Measurements from ENCODE around the gene HDAC2.
"Not testable (repeated sequence)": the region's sequence is repeated elsewhere in the genome, so short reads cannot be mapped to it uniquely, and the experiment has no call there.

Gene HDAC2

DNA sequence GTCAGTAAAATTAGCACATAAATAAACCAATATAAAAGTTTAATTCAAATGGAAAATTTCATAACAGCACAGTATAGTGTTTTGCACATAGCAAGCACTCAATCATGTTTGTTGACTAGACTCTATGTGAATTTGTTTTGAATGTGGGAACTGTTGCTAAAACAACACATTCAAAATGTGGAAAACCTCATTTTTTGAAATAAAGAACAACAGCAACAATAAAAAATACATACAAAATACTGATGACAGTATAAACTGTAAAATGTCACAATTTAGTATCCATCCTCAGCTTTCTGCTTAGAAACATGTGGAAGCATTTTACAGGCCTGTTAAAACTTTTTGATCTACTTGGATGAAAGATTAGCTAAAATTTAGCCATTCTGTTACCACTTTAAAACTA is 47.4 kb downstream of the HDAC2 start:
- no peak overlapping the region for H3K9ac ChIP-seq (ENCODE audit: low read depth in 1 of 2, low read length in 2 of 2)
- H3K4me3 ChIP-seq (ENCODE audit: low read length in 2 of 2) = no peak overlapping the region
- no peaks in the 10 kb centered on the region for H3K4me1 ChIP-seq (ENCODE audit: control insufficient read depth in 2 of 2, insufficient read depth in 2 of 2, low read length in 2 of 2)
- H3K9me3 ChIP-seq (ENCODE audit: control insufficient read depth in 2 of 2, low read length in 2 of 2) = no peaks in the 10 kb centered on the region
- H3K27ac ChIP-seq (ENCODE audit: low read depth in 2 of 2, low read length in 2 of 2) = no peak overlapping the region
- no peaks in the 10 kb centered on the region for H3K27me3 ChIP-seq (ENCODE audit: control insufficient read depth in 2 of 2, insufficient read depth in 2 of 2, low read length in 2 of 2)
- H3K36me3 ChIP-seq (ENCODE audit: control insufficient read depth in 2 of 2, insufficient read depth in 2 of 2, low read length in 2 of 2) = no peaks in the 10 kb centered on the region

- H3K9ac ChIP-seq (ENCODE audit: low read depth in 1 of 2, low read length in 2 of 2) = no peak overlapping the region
- H3K27me3 ChIP-seq (ENCODE audit: control insufficient read depth in 2 of 2, insufficient read depth in 2 of 2, low read length in 2 of 2) = no peaks in the 10 kb centered on the region
- H3K27ac ChIP-seq (ENCODE audit: low read depth in 2 of 2, low read length in 2 of 2) = no peak overlapping the region
- H3K36me3 ChIP-seq (ENCODE audit: control insufficient read depth in 2 of 2, insufficient read depth in 2 of 2, low read length in 2 of 2) = no peaks in the 10 kb centered on the region
- no peaks in the 10 kb centered on the region for H3K4me1 ChIP-seq (ENCODE audit: control insufficient read depth in 2 of 2, insufficient read depth in 2 of 2, low read length in 2 of 2)
- H3K4me3 ChIP-seq (ENCODE audit: low read length in 2 of 2) = no peak overlapping the region
- no peaks in the 10 kb centered on the region for H3K9me3 ChIP-seq (ENCODE audit: control insufficient read depth in 2 of 2, low read length in 2 of 2)
Observed at GRCh38 chr6:113921299-113921904, 49.5 kb downstream of the HDAC2 start.

DNA sequence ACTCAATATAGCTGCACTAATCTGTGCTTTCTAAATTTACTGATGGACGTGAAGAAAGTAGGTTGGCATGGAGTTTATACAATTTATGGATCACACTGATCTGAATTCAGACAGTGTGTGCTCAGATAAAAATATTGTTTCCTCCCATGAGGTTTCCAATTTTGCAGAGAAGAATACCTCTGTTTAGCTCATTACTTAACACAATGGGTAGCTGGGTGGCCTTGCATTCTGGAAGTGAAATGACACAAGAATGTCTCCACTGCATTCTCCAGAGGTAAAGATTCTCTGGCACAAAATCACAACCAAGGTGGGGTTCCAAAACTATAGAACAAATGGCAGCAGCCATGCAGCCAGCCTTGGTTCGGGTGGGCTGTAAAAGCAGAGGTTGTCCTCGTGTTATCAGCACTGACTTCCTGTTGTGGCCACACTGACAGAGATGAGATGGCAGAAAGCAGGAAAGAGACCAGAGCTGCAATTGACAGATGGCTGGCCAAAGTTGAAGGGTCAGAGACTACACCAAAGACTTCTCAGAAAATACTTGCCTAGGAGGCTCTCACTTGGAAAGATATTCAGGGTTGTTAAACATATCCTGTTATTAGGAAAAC is 50.2 kb downstream of the HDAC2 start:
- Histone ChIP-seq H3K9ac (ENCODE audit: low read depth in 1 of 2, low read length in 2 of 2) (no peak overlapping the region), H3K36me3 (ENCODE audit: control insufficient read depth in 2 of 2, insufficient read depth in 2 of 2, low read length in 2 of 2) (no peaks in the 10 kb centered on the region), H3K4me1 (ENCODE audit: control insufficient read depth in 2 of 2, insufficient read depth in 2 of 2, low read length in 2 of 2) (no peaks in the 10 kb centered on the region), H3K4me3 (ENCODE audit: low read length in 2 of 2) (no peak overlapping the region), H3K9me3 (ENCODE audit: control insufficient read depth in 2 of 2, low read length in 2 of 2) (peaks cover 0 to 2% of the 10 kb centered on the region in 2 donors), H3K27me3 (ENCODE audit: control insufficient read depth in 2 of 2, insufficient read depth in 2 of 2, low read length in 2 of 2) (no peaks in the 10 kb centered on the region), H3K27ac (ENCODE audit: low read depth in 2 of 2, low read length in 2 of 2) (no peak overlapping the region)

DNA sequence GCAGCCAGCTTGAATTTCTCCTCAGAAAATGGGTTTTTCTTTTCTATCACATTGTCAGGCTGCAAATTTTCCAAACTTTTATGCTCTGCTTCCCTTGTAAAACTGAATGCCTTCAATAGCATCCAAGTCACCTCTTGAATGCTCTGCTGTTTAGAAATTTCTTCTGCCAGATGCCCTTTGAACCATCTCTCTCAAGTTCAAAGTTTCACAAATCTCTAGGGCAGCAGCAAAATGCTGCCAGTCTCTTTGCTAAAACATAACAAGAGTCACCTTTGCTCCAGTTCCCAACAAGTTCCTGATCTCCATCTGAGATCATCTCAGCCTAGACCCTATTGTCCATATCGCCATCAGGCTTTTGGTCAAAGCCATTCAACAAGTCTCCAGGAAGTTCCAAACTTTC is 60.7 kb downstream of the HDAC2 start:
- H3K27me3 ChIP-seq (ENCODE audit: control insufficient read depth in 2 of 2, insufficient read depth in 2 of 2, low read length in 2 of 2); H3K4me3 ChIP-seq (ENCODE audit: low read length in 2 of 2); H3K36me3 ChIP-seq (ENCODE audit: control insufficient read depth in 2 of 2, insufficient read depth in 2 of 2, low read length in 2 of 2): not testable (repeated sequence)

DNA sequence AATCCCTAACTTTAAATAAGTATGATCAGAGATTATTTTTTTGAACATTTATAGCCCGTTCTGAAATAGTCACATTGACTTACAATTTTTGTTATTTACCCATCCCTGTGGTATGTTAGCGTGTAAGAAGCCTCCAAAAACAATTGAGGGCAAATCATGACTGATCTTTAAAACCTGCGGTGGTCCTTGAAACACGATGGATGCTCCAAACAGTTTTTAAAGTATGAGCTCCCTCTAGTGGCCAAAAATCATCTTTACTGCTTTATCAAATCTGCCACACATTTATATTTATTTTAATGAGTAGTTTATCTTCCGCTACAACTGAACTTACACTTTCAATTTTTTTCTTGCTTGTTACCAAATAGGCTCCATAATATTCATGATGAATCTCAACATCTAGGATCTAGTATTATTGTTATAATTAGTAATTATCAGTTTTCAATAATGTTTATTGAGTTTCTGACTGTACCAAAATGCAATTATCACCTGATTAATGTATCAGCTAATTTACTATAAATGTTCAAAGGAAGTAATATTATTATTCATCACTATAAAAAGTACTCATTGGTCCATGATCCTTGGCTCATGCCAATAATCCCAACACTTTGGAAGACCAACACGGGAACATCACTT is 61.6 kb downstream of the HDAC2 start:
- no peaks in the 10 kb centered on the region for H3K36me3 ChIP-seq (ENCODE audit: control insufficient read depth in 2 of 2, insufficient read depth in 2 of 2, low read length in 2 of 2)
- no peaks in the 10 kb centered on the region for H3K27me3 ChIP-seq (ENCODE audit: control insufficient read depth in 2 of 2, insufficient read depth in 2 of 2, low read length in 2 of 2)
- peaks cover 2% of the 10 kb centered on the region in 2 donors for H3K4me1 ChIP-seq (ENCODE audit: control insufficient read depth in 2 of 2, insufficient read depth in 2 of 2, low read length in 2 of 2)
- no peak overlapping the region for H3K9ac ChIP-seq (ENCODE audit: low read depth in 1 of 2, low read length in 2 of 2)
- no peaks in the 10 kb centered on the region for H3K9me3 ChIP-seq (ENCODE audit: control insufficient read depth in 2 of 2, low read length in 2 of 2)
- H3K4me3 ChIP-seq (ENCODE audit: low read length in 2 of 2) = no peak overlapping the region
- no peak overlapping the region for H3K27ac ChIP-seq (ENCODE audit: low read depth in 2 of 2, low read length in 2 of 2)

More for the DNA sequence above, 60.7 kb downstream of the HDAC2 start:
- H3K27ac ChIP-seq (ENCODE audit: low read depth in 2 of 2, low read length in 2 of 2); H3K9ac ChIP-seq (ENCODE audit: low read depth in 1 of 2, low read length in 2 of 2); H3K4me1 ChIP-seq (ENCODE audit: control insufficient read depth in 2 of 2, insufficient read depth in 2 of 2, low read length in 2 of 2); H3K9me3 ChIP-seq (ENCODE audit: control insufficient read depth in 2 of 2, low read length in 2 of 2): not testable (repeated sequence)

DNA sequence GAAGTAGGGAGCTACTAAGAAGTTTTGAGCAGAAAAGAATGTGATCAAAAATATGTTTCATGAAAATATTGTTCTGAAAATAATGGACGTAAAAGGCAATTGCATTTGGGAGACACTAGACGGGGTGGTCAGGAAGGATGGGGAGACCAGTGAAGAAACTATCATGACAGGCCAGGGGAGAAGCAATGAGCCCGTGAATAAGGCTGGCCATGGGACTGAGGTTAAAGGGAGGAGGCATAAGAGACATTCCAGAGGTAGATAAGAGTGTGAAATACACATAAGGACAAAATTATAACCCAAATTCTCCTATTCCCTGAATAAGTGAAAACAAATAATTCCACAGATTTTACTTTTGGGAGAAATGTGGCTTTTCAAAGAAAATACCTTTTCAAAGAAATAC is 62.1 kb downstream of the HDAC2 start:
- Histone ChIP-seq H3K9ac (ENCODE audit: low read depth in 1 of 2, low read length in 2 of 2) (no peak overlapping the region), H3K4me1 (ENCODE audit: control insufficient read depth in 2 of 2, insufficient read depth in 2 of 2, low read length in 2 of 2) (peaks cover 2 to 8% of the 10 kb centered on the region in 2 donors), H3K4me3 (ENCODE audit: low read length in 2 of 2) (no peak overlapping the region), H3K27ac (ENCODE audit: low read depth in 2 of 2, low read length in 2 of 2) (no peak overlapping the region), H3K27me3 (ENCODE audit: control insufficient read depth in 2 of 2, insufficient read depth in 2 of 2, low read length in 2 of 2) (no peaks in the 10 kb centered on the region), H3K36me3 (ENCODE audit: control insufficient read depth in 2 of 2, insufficient read depth in 2 of 2, low read length in 2 of 2) (no peaks in the 10 kb centered on the region), H3K9me3 (ENCODE audit: control insufficient read depth in 2 of 2, low read length in 2 of 2) (no peaks in the 10 kb centered on the region)

- Histone ChIP-seq H3K9ac (ENCODE audit: low read depth in 1 of 2, low read length in 2 of 2) (no peak overlapping the region), H3K27ac (ENCODE audit: low read depth in 2 of 2, low read length in 2 of 2) (no peak overlapping the region), H3K36me3 (ENCODE audit: control insufficient read depth in 2 of 2, insufficient read depth in 2 of 2, low read length in 2 of 2) (no peaks in the 10 kb centered on the region), H3K9me3 (ENCODE audit: control insufficient read depth in 2 of 2, low read length in 2 of 2) (no peaks in the 10 kb centered on the region), H3K27me3 (ENCODE audit: control insufficient read depth in 2 of 2, insufficient read depth in 2 of 2, low read length in 2 of 2) (no peaks in the 10 kb centered on the region), H3K4me3 (ENCODE audit: low read length in 2 of 2) (no peak overlapping the region), H3K4me1 (ENCODE audit: control insufficient read depth in 2 of 2, insufficient read depth in 2 of 2, low read length in 2 of 2) (peaks cover 2 to 10% of the 10 kb centered on the region in 2 donors)
Observed at GRCh38 chr6:113907102-113907815, 63.7 kb downstream of the HDAC2 start.

- peak overlapping the region in 1 of 2 donors; percentile 28 for H3K9ac ChIP-seq (ENCODE audit: low read depth in 1 of 2, low read length in 2 of 2)
- no peaks in the 10 kb centered on the region for H3K36me3 ChIP-seq (ENCODE audit: control insufficient read depth in 2 of 2, insufficient read depth in 2 of 2, low read length in 2 of 2)
- H3K9me3 ChIP-seq (ENCODE audit: control insufficient read depth in 2 of 2, low read length in 2 of 2) = no peaks in the 10 kb centered on the region
- H3K4me3 ChIP-seq (ENCODE audit: low read length in 2 of 2) = peak overlapping the region in 1 of 2 donors; percentile 12
- no peaks in the 10 kb centered on the region for H3K27me3 ChIP-seq (ENCODE audit: control insufficient read depth in 2 of 2, insufficient read depth in 2 of 2, low read length in 2 of 2)
- H3K4me1 ChIP-seq (ENCODE audit: control insufficient read depth in 2 of 2, insufficient read depth in 2 of 2, low read length in 2 of 2) = peaks cover 2 to 15% of the 10 kb centered on the region in 2 donors
- peak overlapping the region in 1 of 2 donors; percentile 53 for H3K27ac ChIP-seq (ENCODE audit: low read depth in 2 of 2, low read length in 2 of 2)
Observed at GRCh38 chr6:113903666-113904330, 67.2 kb downstream of the HDAC2 start.

DNA sequence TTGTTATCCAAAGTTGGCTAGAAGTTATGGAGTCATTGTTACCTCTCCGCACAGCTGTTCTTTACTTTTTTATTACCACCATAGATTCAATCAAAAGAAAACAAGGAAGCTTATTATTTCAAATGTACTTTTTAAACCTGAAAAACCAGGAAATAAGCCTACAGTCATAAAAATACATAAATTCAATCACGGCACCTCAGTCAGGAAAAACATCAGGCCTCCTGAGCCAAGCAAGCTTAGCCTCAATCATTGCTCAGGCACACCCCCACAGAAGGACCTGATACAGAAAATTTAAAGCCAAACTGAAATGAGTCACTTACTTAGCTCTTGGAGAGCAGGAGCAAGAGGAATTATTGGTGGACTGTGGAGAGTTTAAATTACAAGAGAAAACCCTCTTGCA is 69.5 kb downstream of the HDAC2 start:
- Histone ChIP-seq H3K9me3 (ENCODE audit: control insufficient read depth in 2 of 2, low read length in 2 of 2) (no peaks in the 10 kb centered on the region), H3K27me3 (ENCODE audit: control insufficient read depth in 2 of 2, insufficient read depth in 2 of 2, low read length in 2 of 2) (no peaks in the 10 kb centered on the region), H3K4me1 (ENCODE audit: control insufficient read depth in 2 of 2, insufficient read depth in 2 of 2, low read length in 2 of 2) (peaks cover 2 to 15% of the 10 kb centered on the region in 2 donors), H3K4me3 (ENCODE audit: low read length in 2 of 2) (no peak overlapping the region), H3K9ac (ENCODE audit: low read depth in 1 of 2, low read length in 2 of 2) (no peak overlapping the region), H3K27ac (ENCODE audit: low read depth in 2 of 2, low read length in 2 of 2) (no peak overlapping the region), H3K36me3 (ENCODE audit: control insufficient read depth in 2 of 2, insufficient read depth in 2 of 2, low read length in 2 of 2) (no peaks in the 10 kb centered on the region)

Measured in mucosa of rectum (tissue), 2 donors.